H1 (cell line): ENCODE data around the gene MT1X. TPM values are rescaled to one million over a fixed set of nuclear protein-coding genes. Genes with fewer than 3 reads are reported as not detected.

Source experiments
- CTCF ChIA-PET: fragments of 300-600 bp; sonication (Branson Sonifier 250); formaldehyde crosslinking; loops from one replicate; lab custom pipeline; 2021; ENCODE audit not compliant: partially characterized antibody; lab: Charles Lee
- POLR2A ChIA-PET: fragments of 300-600 bp; sonication (Branson Sonifier 250); formaldehyde crosslinking; loops from one replicate; lab custom pipeline; 2021; ENCODE audit warnings: inconsistent platforms; ENCODE audit not compliant: partially characterized antibody; lab: Charles Lee
- DNase-seq, 2 experiments: peaks; one replicate each; pipeline versions ENCODE4 v3.0.0 to v3.0.0-alpha.2; 2010 to 2022; ENCODE audit warnings: low spot score in 2 of 2, low read depth in 1 of 2, mixed read lengths in 1 of 2
- FAIRE-seq: peaks from 2 replicates; lab custom pipeline; 2011; peaks lifted over from hg19 to GRCh38; lab: Jason Lieb, UNC
- H2AFZ ChIP-seq: 2 replicates; pipeline ENCODE4 v1.8.1; 2012; ENCODE audit warnings: low read length, inconsistent platforms
- H2AK5ac ChIP-seq: 2 replicates; pipeline ENCODE4 v1.6.1; 2013; ENCODE audit warnings: low read depth, low read length
- H2BK120ac ChIP-seq: replicated peaks from 2 replicates; pipeline ENCODE3; 2013; ENCODE audit warnings: low read depth, low read length, inconsistent platforms
- H2BK12ac ChIP-seq: 2 replicates; pipeline ENCODE4 v1.6.1; 2013; ENCODE audit warnings: low read depth, low read length
- H2BK15ac ChIP-seq: 2 replicates; pipeline ENCODE4 v1.6.1; 2013; ENCODE audit warnings: low read length
- H2BK20ac ChIP-seq: 2 replicates; pipeline ENCODE4 v1.6.1; 2013; ENCODE audit warnings: low read length
- H2BK5ac ChIP-seq: 2 replicates; pipeline ENCODE4 v1.6.1; 2013; ENCODE audit warnings: low read depth, low read length
- H3K14ac ChIP-seq: 2 replicates; pipeline ENCODE4 v1.6.1; 2013; ENCODE audit warnings: inconsistent platforms; ENCODE audit not compliant: insufficient read length
- H3K18ac ChIP-seq: 2 replicates; pipeline ENCODE4 v1.6.1; 2013; ENCODE audit warnings: low read length; ENCODE audit errors: extremely low read depth
- H3K23ac ChIP-seq: 2 replicates; pipeline ENCODE4 v1.6.1; 2013; ENCODE audit warnings: inconsistent platforms; ENCODE audit not compliant: insufficient read length
- H3K23me2 ChIP-seq: 2 replicates; pipeline ENCODE4 v1.6.1; 2013; ENCODE audit warnings: low read depth, low read length
- H3K27ac ChIP-seq: 2 replicates; pipeline ENCODE4 v1.6.1; 2011; ENCODE audit warnings: low read depth, low read length, inconsistent platforms
- H3K27me3 ChIP-seq, 4 experiments: replicated peaks in 1 of 4; 1 replicate in 1 of 4; 2 replicates in 3 of 4; pipeline versions ENCODE4 v1.6.1 to v1.8.1; 2011 to 2013; ENCODE audit warnings: low read length in 3 of 4, mild to moderate bottlenecking in 3 of 4, inconsistent platforms in 2 of 4, mixed read lengths in 2 of 4, moderate library complexity in 1 of 4; ENCODE audit not compliant: control insufficient read depth in 3 of 4, insufficient read depth in 3 of 4; ENCODE audit errors: extremely low read depth in 1 of 4
- H3K36me3 ChIP-seq, 4 experiments: 2 replicates each; pipeline versions ENCODE4 v1.6.1 to v1.8.1; 2011 to 2013; ENCODE audit warnings: mild to moderate bottlenecking in 4 of 4, low read length in 3 of 4, moderate library complexity in 2 of 4, control low read depth in 1 of 4, inconsistent platforms in 1 of 4; ENCODE audit not compliant: insufficient read depth in 4 of 4, control insufficient read depth in 2 of 4
- H3K4ac ChIP-seq: replicated peaks from 2 replicates; pipeline ENCODE3; 2013; ENCODE audit warnings: low read length, low read depth, mixed read lengths, inconsistent platforms; ENCODE audit not compliant: insufficient read length
- H3K4me1 ChIP-seq, 4 experiments: replicated peaks in 1 of 4; 1 replicate in 1 of 4; 2 replicates in 3 of 4; pipeline versions ENCODE4 v1.6.1 to v1.8.1; 2011 to 2013; ENCODE audit warnings: low read length in 3 of 4, inconsistent platforms in 2 of 4, mixed read lengths in 1 of 4; ENCODE audit not compliant: insufficient read depth in 4 of 4, control insufficient read depth in 3 of 4
- H3K4me2 ChIP-seq, 2 experiments: 2 replicates each; pipeline versions ENCODE4 v1.6.1 to v1.8.1; 2011 to 2013; ENCODE audit warnings: low read depth in 2 of 2, low read length in 2 of 2, control low read depth in 1 of 2, inconsistent platforms in 1 of 2, mild to moderate bottlenecking in 1 of 2; ENCODE audit not compliant: insufficient read depth in 1 of 2
- H3K4me3 ChIP-seq, 4 experiments: fragments of 200-600, 300-600 bp in 1 of 4; sonication (generic), shearing (Covaris generic), sonication (Bioruptor Twin) in 1 of 4; 2 replicates each; pipeline versions ENCODE4 v1.5.1 to v1.8.1; 2011 to 2016; ENCODE audit warnings: low read length in 4 of 4, low read depth in 3 of 4, control low read depth in 2 of 4, inconsistent platforms in 2 of 4, mild to moderate bottlenecking in 2 of 4, mixed read lengths in 1 of 4, moderate library complexity in 1 of 4; ENCODE audit not compliant: insufficient read depth in 2 of 4; ENCODE audit errors: extremely low read depth in 1 of 4
- H3K56ac ChIP-seq: replicated peaks from 2 replicates; pipeline ENCODE3; 2013; ENCODE audit warnings: low read depth, mild to moderate bottlenecking, mixed read lengths, low read length, inconsistent platforms; ENCODE audit not compliant: insufficient read length
- H3K79me1 ChIP-seq: 2 replicates; pipeline ENCODE4 v1.6.1; 2013; ENCODE audit warnings: low read depth, low read length, control low read depth
- H3K79me2 ChIP-seq, 2 experiments: 2 replicates each; pipeline versions ENCODE4 v1.6.1 to v1.8.1; 2012 to 2013; ENCODE audit warnings: low read length in 2 of 2, mild to moderate bottlenecking in 2 of 2, inconsistent platforms in 1 of 2; ENCODE audit not compliant: insufficient read depth in 2 of 2, control insufficient read depth in 1 of 2
- H3K9ac ChIP-seq, 4 experiments: replicated peaks in 1 of 4; 1 replicate in 1 of 4; 2 replicates in 3 of 4; pipeline versions ENCODE4 v1.6.1 to v1.8.1; 2011 to 2013; ENCODE audit warnings: low read depth in 3 of 4, low read length in 3 of 4, control low read depth in 2 of 4, mild to moderate bottlenecking in 2 of 4, moderate library complexity in 2 of 4, inconsistent platforms in 1 of 4; ENCODE audit errors: extremely low read depth in 1 of 4
- H3K9me3 ChIP-seq, 2 experiments: 2 replicates each; pipeline versions ENCODE4 v1.6.1 to v1.8.1; 2012 to 2013; ENCODE audit warnings: mild to moderate bottlenecking in 2 of 2, moderate library complexity in 2 of 2, control low read depth in 1 of 2, inconsistent platforms in 1 of 2, low read depth in 1 of 2, low read length in 1 of 2, mixed read lengths in 1 of 2; ENCODE audit not compliant: insufficient read depth in 2 of 2
- H4K20me1 ChIP-seq, 2 experiments: replicated peaks in 1 of 2; 2 replicates each; pipeline versions ENCODE3 to v1.8.1; 2011 to 2013; ENCODE audit warnings: inconsistent platforms in 2 of 2, low read length in 2 of 2, mild to moderate bottlenecking in 1 of 2; ENCODE audit not compliant: insufficient read depth in 2 of 2, control insufficient read depth in 1 of 2
- H4K5ac ChIP-seq: 2 replicates; pipeline ENCODE4 v1.6.1; 2013; ENCODE audit warnings: low read length, low read depth, mixed read lengths, inconsistent platforms; ENCODE audit not compliant: insufficient read length
- H4K8ac ChIP-seq: 2 replicates; pipeline ENCODE4 v1.8.0; 2013; ENCODE audit warnings: mild to moderate bottlenecking, moderate library complexity, low read length, inconsistent platforms; ENCODE audit not compliant: insufficient read depth; ENCODE audit errors: extremely low read depth
- H4K91ac ChIP-seq: replicated peaks from 2 replicates; pipeline ENCODE3; 2013; ENCODE audit warnings: low read length, mixed read lengths, inconsistent platforms; ENCODE audit not compliant: insufficient read length
- ATF2 ChIP-seq: IDR thresholded peaks from 2 replicates; pipeline ENCODE4 v1.6.1; 2012; ENCODE audit warnings: low read length, inconsistent platforms
- ATF3 ChIP-seq: IDR thresholded peaks from 2 replicates; pipeline ENCODE4 v1.6.1; 2011; ENCODE audit warnings: low read depth, mild to moderate bottlenecking, low read length; ENCODE audit not compliant: insufficient read depth
- FOSL1 ChIP-seq: IDR thresholded peaks from 2 replicates; pipeline ENCODE4 v1.6.1; 2011; ENCODE audit warnings: mild to moderate bottlenecking, low read depth, low read length, moderate library complexity; ENCODE audit not compliant: insufficient read depth
- HDAC6 ChIP-seq: IDR thresholded peaks from one replicate; pipeline ENCODE4 v1.7.1; 2012; ENCODE audit warnings: low read depth, mild to moderate bottlenecking, inconsistent platforms, low read length, moderate library complexity
- KDM5A ChIP-seq: fragments of 200-600 bp; IDR thresholded peaks from 2 replicates; pipeline ENCODE4 v1.7.1; 2012; ENCODE audit warnings: mild to moderate bottlenecking, low read length, inconsistent platforms, mixed read lengths
- SIX5 ChIP-seq: IDR thresholded peaks from 2 replicates; pipeline ENCODE4 v1.6.1; 2011; ENCODE audit warnings: mild to moderate bottlenecking, low read depth, low read length
- USF2 ChIP-seq: IDR thresholded peaks from 2 replicates; pipeline ENCODE4 v1.6.1; 2011; ENCODE audit warnings: low read length, improper control_type of control experiment
- WGBS, 2 experiments: shearing (Covaris generic) in 1 of 2; methylation state at CpG; one replicate each; pipeline versions ENCODE4 v1.1.6 to v1.1.7; 2013 to 2015; ENCODE audit warnings: low lambda C conversion rate in 2 of 2, mixed read lengths in 2 of 2, inconsistent platforms in 1 of 2, low coverage in 1 of 2, missing lambda C conversion rate in 1 of 2; ENCODE audit not compliant: insufficient replicate concordance in 2 of 2, insufficient coverage in 1 of 2, insufficient read length in 1 of 2; ENCODE audit errors: extremely low coverage in 1 of 2, missing lambda C conversion rate in 1 of 2; 5-methylcytosine and 5-hydroxymethylcytosine counted together
- polyA plus RNA-seq, 7 experiments: library from polyadenylated mRNA; depleted of rRNA in 3 of 7; stranded (reverse) in 5 of 7; unstranded in 2 of 7; fragments of >200 nt in 5 of 7; fragments of 200-250 nt in 2 of 7; gene quantifications; 1 replicate in 5 of 7; 2 replicates in 1 of 7; 4 replicates in 1 of 7; pipeline versions ENCODE4 v1.2.1 to v1.2.3, GENCODE V29; 2011 to 2013; ENCODE audit warnings: missing spikeins in 2 of 7, mixed read lengths in 2 of 7
- total RNA-seq: library from RNA; stranded (reverse); fragmentation: NEBNext Ultra II Directional; extraction: Animal tissue kit (Norgen Biotek cat#: 25700); gene quantifications from 2 replicates; pipeline ENCODE4 v1.2.1, GENCODE V29; 2021

The MT1X gene
- total and polyA plus RNA-seq, 2 of the 8 experiments (the other 6 are each of a cell fraction or from before 2014, with no cell fraction given), result 52.4 to 1,060 TPM

GRCh38 chr16:56684926-56685590, 2.8 kb downstream of the MT1X start:
- no peaks in the 10 kb centered on the region for H3K9me3 ChIP-seq
- no peak overlapping the region for H2BK12ac ChIP-seq
- H3K9ac ChIP-seq, result no peak overlapping the region
- H4K91ac ChIP-seq, result no peak overlapping the region
- H4K20me1 ChIP-seq, result peaks cover 0 to 1% of the 10 kb centered on the region in 2 experiments
- H3K23ac ChIP-seq, result no peak overlapping the region
- no peak overlapping the region for H4K8ac ChIP-seq
- no peak overlapping the region for H2BK120ac ChIP-seq
- H3K18ac ChIP-seq, result no peak overlapping the region
- H3K27ac ChIP-seq, result no peak overlapping the region
- H2AFZ ChIP-seq, result no peak overlapping the region
- no peak overlapping the region for H3K4me3 ChIP-seq
- H3K4me2 ChIP-seq, result no peak overlapping the region; a peak in 1 of 4 replicates
- peaks cover 0 to 19% (median 8%) of the 10 kb centered on the region in 4 experiments; a peak in 6 of 7 replicates for H3K4me1 ChIP-seq
- H3K56ac ChIP-seq, result no peak overlapping the region
- peaks cover 0 to 34% (median 19%) of the 10 kb centered on the region in 4 experiments; a peak in 5 of 7 replicates for H3K27me3 ChIP-seq
- peaks cover 10% of the 10 kb centered on the region for H3K23me2 ChIP-seq
- no peak overlapping the region for H2BK20ac ChIP-seq
- H2BK15ac ChIP-seq, result no peak overlapping the region
- no peak overlapping the region for H3K4ac ChIP-seq
- no peaks in the 10 kb centered on the region; the same call in 1 of the 2 replicates for H3K79me1 ChIP-seq
- CTCF ChIA-PET, result interaction anchor here (0.6 to 4.5 kb wide), 4 partner anchors 11 to 184 kb away, joined by 3 to 37 read pairs (median 5); no protein-coding TSS in a partner anchor
- H2BK5ac ChIP-seq, result no peak overlapping the region
- POLR2A ChIA-PET, result interaction anchor here (1.1 to 12.9 kb wide), 9 partner anchors 9 to 262 kb away, joined by 3 to 205 read pairs (median 11); partner anchors contain the start of genes MT1A, MT1E, MT1G and MT1H
- H3K36me3 ChIP-seq, result peaks cover 0 to 3% (median 0%) of the 10 kb centered on the region in 4 experiments; a peak in 1 of 8 replicates
- no peaks in the 10 kb centered on the region for H3K79me2 ChIP-seq
- FAIRE-seq, result no peak
- no peak overlapping the region for H3K14ac ChIP-seq
- DNase-seq, result no peak
- no peak overlapping the region for H4K5ac ChIP-seq
- no peak overlapping the region for H2AK5ac ChIP-seq
- 83% methylated on average over 4 of the region's 4 CpGs; no CpG with 5 or more reads in 1 of the 2 experiments for WGBS, 2 experiments
- no peak for TF ChIP-seq FOSL1
- no peak for TF ChIP-seq ATF3
- no peak for TF ChIP-seq KDM5A
- TF ChIP-seq ATF2, result no peak
- TF ChIP-seq HDAC6, result no peak
- no peak for TF ChIP-seq USF2
- no peak for TF ChIP-seq SIX5
